DMS153 treated with DMSO at 0.1 percent for 48 hours (cell line): Measurements from ENCODE around the gene DEGS2.
"Not testable (repeated sequence)": the region's sequence is repeated elsewhere in the genome, so short reads cannot be mapped to it uniquely, and the experiment has no call there.

ENCODE experiments used
- DNase-seq: peaks from one replicate; lab custom pipeline; 2025; ENCODE audit not compliant: unreplicated experiment; lab: John Stamatoyannopoulos, UW

The DEGS2 gene

DNA sequence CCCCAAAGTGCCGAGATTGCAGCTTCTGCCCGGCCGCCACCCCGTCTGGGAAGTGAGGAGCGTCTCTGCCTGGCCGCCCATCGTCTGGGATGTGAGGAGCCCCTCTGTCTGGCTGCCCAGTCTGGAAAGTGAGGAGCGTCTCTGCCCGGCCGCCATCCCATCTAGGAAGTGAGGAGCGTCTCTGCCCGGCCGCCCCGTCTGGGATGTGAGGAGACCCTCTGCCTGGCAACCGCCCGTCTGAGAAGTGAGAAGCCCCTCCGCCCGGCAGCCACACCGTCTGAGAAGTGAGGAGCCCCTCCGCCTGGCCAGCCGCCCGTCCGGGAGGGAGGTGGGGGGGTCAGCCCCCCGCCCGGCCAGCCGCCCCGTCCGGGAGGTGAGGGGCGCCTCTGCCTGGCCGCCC is 21.2 kb upstream of the DEGS2 start:
- DNase-seq: not testable (repeated sequence)

DNA sequence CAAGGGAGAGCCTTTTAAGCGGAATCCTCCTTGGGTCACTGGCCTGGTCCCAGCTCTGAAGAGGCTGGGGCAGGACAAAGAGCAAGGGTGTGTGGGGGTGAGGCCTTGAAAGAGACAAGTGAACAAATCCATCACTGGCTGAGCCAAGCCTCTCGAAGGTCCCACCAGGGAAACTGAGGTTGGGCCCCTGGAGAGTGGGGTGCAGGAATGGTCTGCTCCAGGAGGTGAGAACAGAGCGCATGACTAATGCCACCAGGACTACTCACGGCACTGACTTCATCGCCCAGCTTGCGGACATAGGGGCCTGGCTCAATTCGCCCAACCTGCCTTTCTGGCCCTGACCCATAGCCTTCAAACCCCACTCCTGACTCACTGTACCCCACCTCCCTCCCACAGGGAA is 19.2 kb upstream of the DEGS2 start:
- no peak for DNase-seq

DNA sequence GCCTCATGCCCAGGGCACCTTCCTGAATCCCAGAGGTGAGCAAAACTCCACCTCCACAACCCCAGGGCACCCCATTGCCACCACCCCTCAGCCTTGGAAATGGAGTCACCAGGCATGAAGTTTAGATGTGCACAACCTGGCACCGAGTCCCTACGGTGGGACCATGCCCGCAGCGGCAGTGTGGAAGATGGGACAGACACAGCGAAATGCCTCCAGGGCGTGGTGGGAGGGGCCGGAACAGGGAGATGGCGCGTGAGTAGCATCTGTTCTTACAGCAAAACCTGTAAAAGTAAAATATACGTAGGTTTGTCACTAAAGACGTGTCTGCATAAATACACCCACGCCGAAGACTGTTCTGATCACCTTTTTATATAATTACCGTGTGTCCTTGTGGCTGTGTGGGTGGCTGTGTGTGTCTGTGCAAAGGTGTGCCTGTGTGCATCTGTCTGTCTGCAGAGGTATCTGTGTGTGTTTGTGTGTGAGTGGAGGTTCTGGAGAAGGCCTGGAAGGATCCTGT is 17.4 kb upstream of the DEGS2 start:
- DNase-seq: no peak

DNA sequence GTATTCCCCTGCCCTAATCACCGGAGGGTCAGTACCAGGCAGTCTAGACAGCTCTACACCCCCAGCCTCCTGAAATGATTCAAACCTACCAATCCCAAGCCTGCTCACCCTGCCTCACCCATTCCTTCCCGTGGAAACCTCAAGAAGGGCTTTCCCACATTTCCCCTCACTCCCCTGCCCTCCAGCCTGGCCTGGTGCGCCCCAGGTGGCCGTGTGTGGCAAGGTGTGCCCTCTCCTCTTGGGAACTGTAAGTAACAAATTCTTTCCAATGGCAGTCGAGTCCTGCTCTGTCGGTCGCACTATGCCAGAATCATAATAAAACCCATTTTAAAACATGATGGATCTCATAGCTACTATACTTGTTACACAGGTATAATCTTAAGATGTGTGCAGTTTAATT is 13.9 kb upstream of the DEGS2 start:
- DNase-seq: no peak

DNA sequence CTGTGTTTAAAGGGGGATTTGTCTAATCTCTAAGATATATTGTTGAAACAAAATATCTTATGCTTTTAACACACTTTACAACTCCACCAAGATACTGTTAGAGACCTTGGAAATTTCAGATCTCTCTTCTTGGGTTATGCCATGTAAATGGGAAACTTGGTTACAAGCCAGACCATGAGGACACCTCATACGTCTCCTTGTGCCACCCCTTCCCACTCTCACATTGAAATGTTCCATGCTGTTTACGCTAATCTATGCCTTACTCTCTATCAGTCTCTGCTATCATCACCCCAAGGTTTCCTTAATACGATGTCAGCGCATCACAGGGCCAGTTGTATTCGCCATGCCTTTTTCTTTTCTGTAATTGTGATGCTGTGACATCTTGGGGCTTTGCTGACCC is 13.4 kb upstream of the DEGS2 start:
- DNase-seq: no peak

DNA sequence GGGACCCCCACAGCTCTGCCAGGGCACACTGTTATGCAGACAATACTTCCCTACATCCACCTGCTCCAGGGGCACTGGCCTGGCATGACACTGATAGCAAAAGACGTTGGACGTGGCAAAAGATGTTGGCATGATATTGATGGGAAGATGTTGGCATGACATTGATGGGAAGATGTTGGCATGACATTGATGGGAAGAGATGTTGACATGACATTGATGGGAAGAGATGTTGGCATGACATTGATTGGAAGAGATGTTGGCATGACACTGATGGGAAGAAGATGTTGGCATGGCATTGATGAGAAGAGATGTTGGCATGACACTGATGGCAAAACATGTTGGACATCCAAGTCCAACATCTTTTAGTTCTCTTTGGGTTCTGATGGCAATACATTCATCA is 11.4 kb upstream of the DEGS2 start:
- no peak for DNase-seq

DNA sequence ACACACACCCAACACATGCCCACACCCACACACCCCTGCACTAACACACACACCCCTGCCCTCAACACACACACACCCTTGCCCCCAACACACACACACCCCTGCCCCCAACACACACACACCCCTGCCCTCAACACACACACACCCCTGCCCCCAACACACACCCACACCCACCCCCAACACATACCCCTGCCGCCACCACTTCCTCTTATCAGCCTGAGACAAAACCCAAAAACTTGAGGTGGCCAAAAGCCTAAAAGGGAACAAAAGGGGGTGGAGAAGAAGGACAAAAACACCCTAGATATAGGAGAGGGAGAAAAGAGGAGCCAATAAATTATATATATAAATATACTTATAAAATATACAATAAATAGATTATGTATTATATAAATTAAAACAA is 9.1 kb upstream of the DEGS2 start:
- no peak for DNase-seq

DNA sequence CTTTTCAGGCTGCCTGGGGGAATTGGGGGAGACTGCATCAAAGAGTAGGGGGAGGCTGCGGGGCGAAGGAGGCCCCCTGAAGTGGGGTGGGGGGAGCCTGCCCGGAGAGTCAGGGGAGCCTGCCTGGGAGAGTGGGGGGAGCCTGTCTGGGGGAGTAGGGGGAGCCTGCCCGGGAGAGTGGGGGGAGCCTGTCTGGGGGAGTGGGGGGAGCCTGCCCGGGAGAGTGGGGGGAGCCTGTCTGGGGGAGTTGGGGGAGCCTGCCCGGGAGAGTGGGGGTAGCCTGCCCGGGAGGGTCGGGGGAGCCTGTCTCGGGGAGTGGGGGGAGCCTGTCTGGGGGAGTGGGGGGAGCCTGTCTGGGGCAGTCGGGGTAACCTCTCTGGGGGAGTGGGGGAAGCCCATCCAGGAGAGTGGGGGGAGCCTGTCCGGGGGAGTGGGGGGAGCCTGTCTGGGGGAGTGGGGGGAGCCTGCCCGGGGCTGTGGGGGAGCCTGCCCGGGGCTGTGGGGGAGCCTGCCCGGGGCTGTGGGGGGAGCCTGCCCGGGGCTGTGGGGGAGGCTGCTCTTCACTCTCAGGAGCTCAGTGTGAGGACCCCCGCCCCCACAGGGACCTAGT is 6.5 kb upstream of the DEGS2 start:
- DNase-seq: no peak

DNA sequence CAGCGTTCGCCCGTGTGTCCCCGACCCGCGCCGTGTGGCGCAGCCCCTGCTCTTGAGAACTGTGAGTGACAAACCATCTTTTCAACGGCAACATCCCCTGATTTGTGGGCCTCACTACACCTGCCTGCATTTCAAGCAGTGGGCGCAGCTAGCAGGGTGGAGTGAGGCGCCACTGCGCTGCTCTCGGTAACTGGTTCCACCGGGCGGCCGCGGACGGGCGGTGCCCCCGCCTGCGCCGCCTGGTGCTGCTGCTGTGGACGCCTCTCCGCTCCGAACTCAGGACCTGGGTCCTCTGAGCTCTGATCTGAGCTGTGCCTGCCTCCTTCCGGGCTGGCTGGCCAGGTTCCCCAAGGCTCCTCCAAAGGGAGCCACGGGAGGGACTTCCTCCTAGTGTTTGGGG is 5.9 kb upstream of the DEGS2 start:
- DNase-seq: no peak

DNA sequence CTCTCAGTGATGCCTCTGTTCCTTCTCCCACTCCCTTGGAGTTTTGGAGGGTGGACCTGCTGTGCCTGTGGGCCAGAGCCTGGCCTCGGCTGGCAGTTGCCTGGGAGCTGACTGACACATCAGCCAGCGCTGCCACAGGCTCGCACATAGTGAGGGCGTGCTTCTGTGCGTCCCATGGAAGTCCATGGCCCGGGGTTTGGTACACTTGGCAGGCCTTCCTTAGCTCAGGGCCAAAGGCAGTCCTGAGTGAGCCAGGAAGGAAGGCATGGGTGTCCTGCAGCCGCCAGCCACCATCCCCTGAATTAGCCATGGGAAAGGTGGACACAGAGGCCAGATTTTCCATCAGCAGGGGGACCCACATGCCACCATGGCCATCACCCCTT is 1.1 kb upstream of the DEGS2 start:
- DNase-seq: no peak

DNA sequence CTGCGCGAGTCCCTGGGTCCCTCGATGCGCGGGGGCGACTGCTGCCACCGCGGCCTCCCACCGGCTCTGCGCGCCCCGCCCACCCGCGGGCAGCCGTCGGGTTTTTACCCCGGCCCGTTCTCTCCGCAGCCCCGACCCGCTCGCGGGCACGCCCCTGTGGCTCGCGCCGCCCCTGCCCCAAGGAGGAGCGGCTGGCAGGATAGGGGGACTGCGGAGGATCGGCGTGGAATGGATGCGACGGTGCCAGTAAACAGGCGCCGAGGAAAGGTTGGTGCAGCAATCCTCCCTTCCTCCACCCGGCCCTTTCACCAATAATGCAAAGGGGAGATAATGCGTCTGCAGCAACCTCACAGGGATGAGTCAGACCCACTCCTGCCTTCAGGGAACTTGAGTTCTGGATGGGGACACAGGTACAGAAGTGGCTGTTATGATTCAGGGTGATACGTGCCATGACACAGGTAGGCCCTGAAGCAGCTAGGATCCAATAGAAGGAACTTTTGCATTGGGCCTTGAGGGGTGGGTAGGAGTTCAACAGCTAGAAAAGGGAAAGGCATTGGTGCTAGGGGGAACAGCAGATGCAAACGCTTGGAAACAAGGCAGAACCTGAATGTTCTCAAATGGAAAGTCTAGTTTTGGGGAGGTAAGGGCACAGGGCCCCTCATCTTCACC is 554 bp upstream of the DEGS2 start:
- DNase-seq: no peak

DNA sequence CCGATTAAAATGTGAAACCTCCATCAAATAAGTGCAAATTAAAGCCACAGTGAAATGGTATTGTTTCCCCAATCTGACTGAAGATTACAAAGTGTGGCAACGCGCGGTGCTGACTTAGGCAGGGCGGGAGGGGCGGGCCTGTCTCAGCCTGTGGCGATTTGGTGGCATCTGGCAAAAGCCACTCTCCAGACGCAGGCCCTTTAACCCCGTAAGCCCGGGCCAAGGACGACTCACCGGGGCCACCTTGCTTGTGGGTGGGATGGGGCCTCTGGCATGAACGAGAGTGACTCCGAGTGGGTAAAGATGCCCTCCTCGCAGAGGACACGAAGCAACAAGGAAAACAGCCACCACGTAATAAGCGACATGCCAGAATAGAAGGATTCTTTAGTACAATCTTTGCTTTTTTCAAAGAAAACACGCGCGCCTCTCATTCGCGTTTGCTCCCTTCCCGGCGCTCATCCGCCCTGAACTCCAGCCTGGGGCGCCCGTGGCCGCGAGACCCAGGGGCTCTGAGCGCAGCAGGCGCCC is 815 bp downstream of the DEGS2 start:
- no peak for DNase-seq

DNA sequence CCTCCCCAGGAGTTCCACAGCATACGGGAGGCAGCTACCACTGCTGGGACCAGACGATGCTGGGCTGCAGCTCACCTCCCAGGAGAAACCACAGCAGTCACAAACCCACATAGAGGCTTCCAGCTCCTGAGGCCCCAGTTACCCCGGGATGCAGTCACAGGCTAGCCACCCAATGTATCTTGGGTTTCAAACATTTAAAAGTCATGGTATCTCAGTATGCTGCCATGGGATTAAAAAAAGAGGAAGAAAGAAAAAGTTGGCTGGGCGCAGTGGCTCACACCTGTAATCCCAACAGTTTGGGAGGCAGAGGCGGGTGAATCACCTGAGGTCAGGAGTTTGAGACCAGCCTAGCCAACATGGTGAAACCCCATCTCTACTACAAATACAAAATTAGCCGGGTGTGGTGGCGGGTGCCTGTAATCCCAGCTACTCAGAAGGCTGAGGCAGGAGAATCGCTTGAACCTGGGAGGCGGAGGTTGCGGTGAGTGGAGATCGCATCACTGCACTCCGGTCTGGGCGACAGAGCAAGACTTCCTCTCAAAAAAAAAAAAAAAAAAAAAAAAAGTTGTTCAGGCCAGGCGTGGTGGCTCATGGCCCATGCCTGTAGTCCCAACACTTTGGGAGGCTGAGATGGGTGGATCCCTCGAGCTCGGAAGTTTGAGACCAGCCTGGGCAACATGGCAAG is 1.8 kb downstream of the DEGS2 start:
- not testable (repeated sequence) for DNase-seq

DNA sequence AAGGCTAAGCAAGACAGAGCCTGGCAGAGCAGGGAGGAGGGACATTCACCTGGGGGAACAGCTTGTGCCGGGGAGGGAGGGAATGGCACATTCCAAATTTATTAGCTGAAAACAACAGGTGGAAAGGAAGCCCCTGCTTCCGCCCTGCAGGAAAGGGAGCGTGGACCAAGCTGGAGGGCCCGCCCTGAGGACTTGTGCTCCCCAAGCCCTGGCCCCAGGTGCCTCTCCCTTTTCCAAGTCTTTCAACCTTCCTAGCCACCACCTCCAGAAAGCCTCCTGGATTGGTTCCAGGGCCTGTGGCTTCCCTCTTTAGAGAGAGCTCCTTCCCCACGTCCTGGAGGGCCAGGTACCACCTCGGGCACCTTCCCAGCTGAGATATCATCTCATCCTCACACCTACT is 2.7 kb downstream of the DEGS2 start:
- no peak for DNase-seq

DNA sequence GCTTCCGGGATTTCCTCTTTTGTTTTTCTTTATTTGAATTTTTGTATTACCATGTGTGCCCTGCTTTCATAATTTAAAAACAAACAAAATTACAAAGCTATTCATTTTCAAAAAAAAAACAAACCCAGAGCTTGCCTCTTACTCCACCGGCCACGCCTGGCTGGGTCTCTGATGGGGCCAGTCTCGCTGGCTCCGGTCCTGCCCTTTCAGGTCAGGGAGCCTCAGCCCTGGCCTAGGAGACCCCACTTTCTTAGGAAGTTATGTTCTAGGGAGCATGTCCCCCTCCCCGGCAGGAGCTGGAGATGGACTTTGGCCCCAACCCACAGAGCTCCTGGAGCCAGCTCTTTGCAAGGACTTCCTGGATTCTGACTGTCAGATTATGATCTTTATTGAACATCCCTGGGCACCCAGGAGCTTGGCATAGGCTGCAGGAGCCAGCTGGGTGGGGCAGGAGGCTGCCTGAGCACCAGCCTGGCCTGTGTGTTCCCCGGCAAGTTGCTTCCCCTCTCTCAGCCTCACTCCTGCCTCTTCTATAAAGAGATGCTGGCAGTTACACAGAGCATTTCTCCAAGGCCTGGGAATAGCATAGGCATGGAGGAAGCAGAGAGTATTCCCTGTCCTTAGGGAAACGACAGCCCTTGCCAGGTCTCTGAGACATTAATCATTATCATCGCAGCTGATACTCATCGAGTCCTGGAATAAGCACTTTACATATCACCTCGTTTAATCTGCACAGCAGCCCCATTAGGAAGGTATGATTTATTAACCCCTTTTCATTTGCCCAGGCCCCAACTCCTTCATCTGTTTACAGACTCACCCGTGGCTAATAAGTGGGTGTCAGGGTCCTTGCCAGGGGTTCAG is 3.5 kb downstream of the DEGS2 start:
- no peak for DNase-seq

DNA sequence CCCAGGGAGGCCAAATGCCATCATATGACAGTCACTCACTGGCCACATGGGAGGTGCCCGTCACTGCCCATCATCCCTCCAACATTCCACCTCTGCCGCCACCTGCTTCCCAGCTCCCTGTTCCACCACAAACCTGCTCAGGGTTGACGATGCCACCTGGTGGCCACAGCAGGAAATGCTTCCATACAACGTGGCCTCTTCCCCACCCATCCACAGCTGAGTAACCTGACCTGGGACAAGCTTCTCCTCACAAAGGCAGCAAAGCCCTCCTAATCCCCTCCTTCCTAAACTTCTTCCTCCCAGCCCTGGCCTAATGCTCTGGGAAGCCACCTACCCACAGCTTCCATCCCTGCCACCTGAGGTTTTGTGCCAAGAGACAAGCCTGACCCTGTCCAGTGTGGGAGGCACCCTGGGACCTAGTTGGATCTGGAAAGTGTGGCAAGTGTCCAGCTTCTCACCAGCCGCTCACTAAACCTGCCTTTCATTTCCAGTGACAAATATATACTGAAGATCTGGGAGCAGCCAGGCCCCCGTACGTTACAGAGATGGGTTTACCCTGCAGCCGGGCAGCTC is 4.3 kb downstream of the DEGS2 start:
- no peak for DNase-seq

DNA sequence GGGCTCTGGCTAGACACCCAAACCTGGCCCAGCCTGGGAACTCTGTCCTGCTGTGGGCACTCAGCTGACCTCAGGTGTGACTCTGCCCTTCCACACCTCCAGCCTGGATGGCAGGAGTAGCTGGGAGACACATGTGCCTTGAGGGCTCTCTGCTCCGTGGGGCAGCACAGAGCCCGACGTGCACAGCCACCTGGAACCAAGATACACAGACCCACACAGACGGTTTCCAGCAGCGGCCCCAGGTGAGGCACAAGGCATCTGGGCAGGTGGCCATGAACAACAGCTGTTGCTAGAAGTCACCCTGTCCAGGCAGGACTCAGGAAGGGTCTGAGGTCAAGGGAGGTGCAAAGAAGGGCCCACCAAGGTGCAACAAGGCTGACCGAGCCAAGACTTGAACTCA is 5.9 kb downstream of the DEGS2 start:
- DNase-seq: no peak

DNA sequence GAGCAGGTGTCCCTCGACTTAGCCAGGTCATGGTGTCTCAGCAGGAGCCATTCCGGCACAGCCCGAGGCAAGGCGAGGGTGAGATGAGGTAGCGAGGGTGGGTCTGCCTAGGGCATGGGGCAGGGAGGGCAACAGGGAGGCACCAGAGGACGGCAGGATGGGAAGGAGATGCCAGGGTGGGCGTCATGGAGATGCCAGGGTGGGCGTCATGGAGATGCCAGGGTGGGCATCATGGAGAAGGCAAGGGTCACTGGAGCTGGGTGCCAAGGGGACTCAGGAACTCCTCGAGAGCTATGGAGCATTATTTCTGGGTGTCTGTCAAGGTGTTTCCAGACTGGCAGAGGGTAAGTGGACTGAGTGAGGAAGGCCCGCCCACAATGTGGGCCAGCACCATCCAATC is 7.4 kb downstream of the DEGS2 start:
- no peak for DNase-seq

DNA sequence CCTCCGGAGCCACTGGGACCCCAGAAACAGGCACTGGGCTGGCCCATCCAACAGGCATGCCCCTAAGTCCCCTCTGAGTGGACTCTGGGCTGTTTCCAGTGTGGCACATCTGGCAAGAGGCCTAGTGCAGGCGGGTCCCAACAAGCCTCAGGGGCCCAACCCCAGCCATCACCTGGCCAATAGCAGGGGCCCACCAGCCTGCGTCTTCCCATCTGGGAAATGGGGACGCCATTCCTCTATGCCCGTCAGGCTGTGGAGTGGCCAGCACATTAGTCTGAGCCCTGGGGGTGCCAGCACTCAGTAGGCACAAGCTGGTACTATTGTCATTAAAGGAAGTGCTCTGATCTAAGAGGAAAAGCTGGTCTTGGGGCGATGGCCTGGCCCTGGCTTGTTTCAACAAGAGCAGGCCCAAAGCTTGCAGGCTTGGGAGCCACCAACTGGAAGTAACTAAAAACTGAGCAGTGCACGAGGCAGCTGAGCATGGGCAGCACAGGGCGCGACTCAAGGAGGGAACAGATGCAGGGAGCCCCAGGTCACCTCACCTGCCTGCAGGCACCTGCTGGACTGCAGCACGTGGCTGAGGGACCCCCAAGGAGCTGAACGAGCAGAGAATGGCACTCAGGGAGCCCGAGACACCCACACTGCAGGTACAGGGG is 8.4 kb downstream of the DEGS2 start:
- no peak for DNase-seq

DNA sequence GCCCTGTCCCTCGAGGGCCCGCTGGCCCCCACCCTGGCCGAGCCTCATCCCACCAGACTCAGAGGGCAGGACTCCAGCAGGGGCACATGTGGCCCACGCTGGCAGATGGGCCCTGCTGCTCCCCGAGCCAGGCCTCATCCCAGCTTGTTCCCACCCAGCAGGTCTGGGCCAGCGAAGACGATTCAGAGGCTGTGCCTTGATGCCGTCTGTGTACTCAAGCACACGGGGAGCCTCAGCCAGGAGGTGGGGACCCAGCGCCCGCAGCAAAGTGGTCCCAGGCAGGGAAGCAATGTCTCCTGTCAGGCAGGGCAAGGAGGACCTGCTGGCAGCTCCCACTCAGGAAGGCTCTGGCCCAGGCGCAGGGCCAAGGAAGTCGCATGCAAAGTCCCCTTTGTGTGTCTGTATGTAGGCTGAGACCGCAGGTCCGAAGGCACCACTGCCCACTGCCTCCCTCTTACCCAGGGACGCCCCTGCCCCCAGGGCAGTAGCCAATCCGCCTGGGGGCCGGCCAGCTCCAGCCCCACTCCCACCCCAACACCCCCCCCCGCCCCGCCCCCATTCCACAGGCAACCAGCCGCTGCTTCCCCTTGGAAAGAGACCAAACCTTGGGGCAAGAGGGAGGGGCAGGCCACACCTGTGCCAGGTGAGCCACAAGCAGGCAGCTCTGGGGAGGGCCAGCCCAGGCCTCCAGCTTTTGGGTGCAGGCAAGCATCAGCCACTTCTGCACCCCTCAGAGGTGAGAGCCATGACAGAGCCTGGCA is 9.4 kb downstream of the DEGS2 start:
- no peak for DNase-seq
